SK-N-MC (cell line): Measurements from ENCODE around the gene KIF26B.

Source experiments
- DNase-seq: peaks from one replicate; pipeline ENCODE4 v3.0.0-alpha.2; 2011; ENCODE audit warnings: low read depth, low spot score
- H3K27ac ChIP-seq: fragments of 200-600 bp; sonication (generic); 2 replicates; pipeline ENCODE4 v1.5.1; 2016; ENCODE audit warnings: mixed run types
- H3K36me3 ChIP-seq: fragments of 200-600 bp; sonication (generic); 2 replicates; pipeline ENCODE4 v1.6.1; 2017; ENCODE audit warnings: antibody characterized with exemption, low read length, mixed read lengths; ENCODE audit not compliant: insufficient read depth
- H3K4me3 ChIP-seq: fragments of 200-600 bp; sonication (generic); 2 replicates; pipeline ENCODE4 v1.5.1; 2016
- H3K9ac ChIP-seq: fragments of 200-600 bp; sonication (generic); 2 replicates; pipeline ENCODE4 v1.8.0; 2017; ENCODE audit warnings: mixed run types, mixed read lengths; ENCODE audit not compliant: insufficient read length
- H3K9me3 ChIP-seq: fragments of 200-600 bp; sonication (generic); 2 replicates; pipeline ENCODE4 v1.6.1; 2017; ENCODE audit warnings: low read depth, mild to moderate bottlenecking, antibody characterized with exemption, low read length, moderate library complexity, mixed read lengths
- EZH2 ChIP-seq: fragments of 200-600 bp; sonication (generic); IDR thresholded peaks from one replicate; pipeline ENCODE4 v1.6.1; 2017; ENCODE audit warnings: antibody characterized with exemption
- FOXP2 ChIP-seq: optimal IDR thresholded peaks from 2 replicates; pipeline ENCODE3; 2011; ENCODE audit warnings: mild to moderate bottlenecking, moderate library complexity; ENCODE audit not compliant: insufficient read depth; ENCODE audit errors: extremely low read length, control extremely low read depth
- POLR2AphosphoS5 ChIP-seq: IDR thresholded peaks from 2 replicates; pipeline ENCODE4 v1.6.1; 2012; ENCODE audit warnings: mild to moderate bottlenecking, low read depth, low read length, borderline replicate concordance

KIF26B gene

DNA sequence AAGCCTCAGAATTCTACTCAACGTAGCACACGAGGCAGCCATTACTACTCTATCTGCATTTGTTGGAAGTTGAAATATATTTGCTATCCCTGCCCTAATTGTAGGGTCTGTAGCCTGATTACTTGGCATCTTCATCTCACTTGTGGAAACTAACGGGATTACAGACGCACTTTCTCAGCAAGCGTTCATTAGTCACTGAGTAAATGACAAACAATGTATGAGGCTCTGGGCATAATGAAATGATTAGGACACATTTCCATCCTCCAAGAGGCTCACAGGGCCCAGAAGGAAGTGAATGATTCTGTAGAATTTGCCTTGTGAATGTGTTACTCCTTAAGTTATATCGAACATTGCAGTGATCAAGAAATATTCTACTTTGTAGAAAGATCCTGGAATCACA, 78.1 kb downstream of the KIF26B start:
- no peaks in the 10 kb centered on the region for H3K36me3 ChIP-seq
- TF ChIP-seq FOXP2 (no peak), POLR2AphosphoS5 (no peak), EZH2 (no peak)
- DNase-seq: no peak
- H3K27ac ChIP-seq: no peak overlapping the region
- no peak overlapping the region for H3K9ac ChIP-seq
- H3K9me3 ChIP-seq: no peaks in the 10 kb centered on the region
- no peak overlapping the region for H3K4me3 ChIP-seq

DNA sequence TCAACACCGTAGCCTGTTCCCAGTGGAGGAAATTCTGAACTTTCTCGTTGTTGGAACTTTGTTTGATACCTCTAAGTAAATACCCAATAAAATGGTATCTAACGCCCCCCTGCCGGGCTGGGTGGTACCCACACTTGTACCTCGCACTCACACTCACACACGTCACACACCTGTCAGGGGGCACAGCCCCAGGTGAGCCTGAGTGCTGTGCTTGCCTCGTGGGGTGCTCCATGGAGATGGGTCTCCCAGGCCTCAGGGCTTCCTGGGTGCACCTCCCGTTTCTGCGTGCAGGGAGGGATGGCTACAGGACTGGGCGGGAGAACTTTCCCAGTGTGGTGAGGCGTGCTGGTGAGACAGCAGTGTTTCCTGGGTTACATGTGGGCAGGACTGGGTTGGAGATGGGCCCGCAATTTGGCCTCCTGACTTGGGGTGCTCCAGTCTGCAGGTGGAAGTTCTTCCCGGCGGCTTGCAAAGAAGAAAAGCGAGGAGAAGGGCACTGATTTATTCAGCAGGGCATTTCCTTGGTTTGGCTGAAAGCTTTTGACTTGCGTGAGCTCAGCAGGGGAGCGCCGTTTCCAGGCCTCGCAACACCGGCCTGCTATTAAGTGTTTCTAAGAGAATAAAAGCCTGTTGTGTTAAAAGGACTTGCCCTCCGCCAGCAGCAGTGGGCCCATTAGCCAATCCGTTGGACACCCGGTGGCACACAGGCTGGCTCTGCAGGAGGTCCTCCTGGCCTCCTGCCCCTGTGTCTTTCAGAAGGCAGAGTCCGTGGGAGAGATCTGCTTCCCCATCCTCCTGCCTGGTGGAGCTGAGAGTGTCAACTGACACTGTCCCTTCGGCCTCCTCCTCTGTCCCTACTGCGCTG, 79.7 kb downstream of the KIF26B start:
- Histone ChIP-seq H3K4me3 (no peak overlapping the region), H3K9ac (no peak overlapping the region), H3K27ac (no peak overlapping the region), H3K9me3 (no peaks in the 10 kb centered on the region), H3K36me3 (no peaks in the 10 kb centered on the region)
- DNase-seq: no peak
- TF ChIP-seq POLR2AphosphoS5 (no peak), FOXP2 (no peak), EZH2 (no peak)

DNA sequence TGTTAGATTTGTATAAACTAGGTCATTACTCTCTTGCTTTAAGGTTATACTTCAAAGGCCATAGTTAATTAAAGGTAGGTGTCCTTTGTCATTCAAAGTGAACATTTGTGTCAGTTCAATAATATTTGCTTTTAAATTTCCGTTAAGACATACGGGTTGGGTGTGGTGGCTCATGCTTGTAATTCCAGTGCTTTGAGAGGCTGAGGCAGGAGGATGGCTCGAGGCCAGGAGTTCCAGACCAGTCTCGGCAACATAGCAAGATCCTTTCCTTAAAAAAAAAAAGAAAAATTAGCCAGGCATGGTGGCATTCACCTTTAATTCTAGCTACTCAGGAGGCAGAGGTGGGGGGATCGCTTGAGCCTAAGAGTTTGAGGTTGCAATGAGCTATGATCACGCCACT, 80.4 kb downstream of the KIF26B start:
- Histone ChIP-seq H3K9me3 (no peaks in the 10 kb centered on the region), H3K4me3 (no peak overlapping the region), H3K9ac (no peak overlapping the region), H3K36me3 (no peaks in the 10 kb centered on the region), H3K27ac (no peak overlapping the region)
- no peak for DNase-seq
- TF ChIP-seq FOXP2: no peak
- TF ChIP-seq EZH2: no peak
- TF ChIP-seq POLR2AphosphoS5: no peak

DNA sequence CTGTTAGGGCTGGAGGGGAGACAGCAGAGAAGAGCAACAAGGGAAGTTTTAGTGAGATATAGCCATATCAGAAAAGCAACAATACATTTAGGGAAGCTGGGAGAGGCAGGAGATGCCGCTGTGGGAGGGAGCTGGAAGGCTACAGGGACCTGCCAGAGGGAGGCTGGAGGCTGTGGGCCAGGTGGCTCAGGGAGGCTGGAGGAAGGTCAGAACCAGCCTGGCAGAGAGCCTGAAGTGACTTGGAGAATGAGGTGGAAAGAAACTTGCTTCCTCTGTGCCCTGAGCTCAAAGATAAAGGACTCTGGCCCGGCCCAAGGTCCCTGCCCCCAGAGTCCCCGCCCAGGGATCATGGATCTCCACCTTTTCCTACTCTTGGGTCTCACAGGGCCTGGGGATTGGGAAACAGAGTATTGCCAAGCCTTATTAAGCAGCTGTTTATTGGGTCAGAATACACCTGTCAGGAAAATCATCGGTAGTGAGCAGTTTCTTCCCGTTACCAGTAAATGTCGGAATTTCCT, 85.9 kb downstream of the KIF26B start:
- H3K27ac ChIP-seq: no peak overlapping the region
- no peak for DNase-seq

DNA sequence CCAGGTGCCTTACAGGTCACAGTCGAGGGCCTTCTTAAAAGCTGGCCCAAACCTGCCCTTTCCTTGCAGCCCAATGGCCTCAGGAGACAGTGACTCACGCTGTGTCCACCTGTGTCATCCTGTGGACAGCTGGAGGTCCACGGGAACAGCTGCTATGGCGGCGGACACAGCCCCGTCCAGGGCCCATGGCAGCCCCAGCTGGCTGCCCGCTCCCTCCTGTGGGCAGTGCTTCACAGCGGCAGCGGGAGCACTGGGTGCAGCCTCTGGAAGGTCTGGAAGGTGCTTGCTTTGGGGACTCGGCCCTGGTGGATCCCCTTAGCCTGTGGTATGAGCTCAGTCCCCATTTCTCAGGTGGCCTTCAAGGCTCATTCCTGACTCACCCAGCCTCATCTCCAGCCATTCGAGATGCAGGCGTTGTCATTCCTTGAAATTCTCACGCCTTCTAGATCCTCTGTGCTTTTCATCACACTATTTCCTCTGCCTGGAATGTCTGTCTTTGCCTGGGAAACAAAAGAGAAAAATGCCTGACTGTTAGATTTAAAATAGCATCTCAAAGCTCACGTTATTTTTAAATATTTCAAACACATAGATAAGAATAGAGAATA, 86.8 kb downstream of the KIF26B start:
- DNase-seq: no peak
- no peaks in the 10 kb centered on the region for H3K36me3 ChIP-seq
- H3K27ac ChIP-seq: no peak overlapping the region
- no peak overlapping the region for H3K4me3 ChIP-seq
- no peak for TF ChIP-seq FOXP2
- no peak for TF ChIP-seq POLR2AphosphoS5
- no peak for TF ChIP-seq EZH2
- H3K9ac ChIP-seq: no peak overlapping the region
- H3K9me3 ChIP-seq: no peaks in the 10 kb centered on the region

More for the DNA sequence above, 85.9 kb downstream of the KIF26B start:
- Histone ChIP-seq H3K36me3 (no peaks in the 10 kb centered on the region), H3K9me3 (no peaks in the 10 kb centered on the region), H3K4me3 (no peak overlapping the region), H3K9ac (no peak overlapping the region)
- TF ChIP-seq POLR2AphosphoS5 (no peak), EZH2 (no peak), FOXP2 (no peak)

DNA sequence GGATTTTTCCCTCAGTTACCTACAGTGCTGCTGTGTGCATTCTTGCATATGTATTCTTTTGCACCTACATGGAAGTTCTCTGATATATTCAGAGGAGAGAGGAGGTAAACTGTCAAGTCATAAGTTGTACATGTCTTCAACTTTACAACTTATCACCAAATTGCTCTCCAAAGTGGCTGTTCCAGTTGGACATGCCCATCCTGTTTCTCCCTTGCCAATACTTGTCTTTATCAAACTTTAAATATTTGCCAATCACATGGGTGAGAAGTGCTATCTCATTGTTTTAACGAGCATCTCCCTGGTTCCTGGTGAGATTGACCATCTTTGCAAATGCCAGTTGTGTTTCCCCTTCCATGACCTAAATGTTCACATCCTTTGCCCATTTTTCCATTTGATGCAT, 88.2 kb downstream of the KIF26B start:
- H3K4me3 ChIP-seq: no peak overlapping the region
- TF ChIP-seq EZH2 (no peak), FOXP2 (no peak), POLR2AphosphoS5 (no peak)
- DNase-seq: no peak
- H3K27ac ChIP-seq: no peak overlapping the region
- H3K9ac ChIP-seq: no peak overlapping the region
- no peaks in the 10 kb centered on the region for H3K9me3 ChIP-seq
- no peaks in the 10 kb centered on the region for H3K36me3 ChIP-seq

DNA sequence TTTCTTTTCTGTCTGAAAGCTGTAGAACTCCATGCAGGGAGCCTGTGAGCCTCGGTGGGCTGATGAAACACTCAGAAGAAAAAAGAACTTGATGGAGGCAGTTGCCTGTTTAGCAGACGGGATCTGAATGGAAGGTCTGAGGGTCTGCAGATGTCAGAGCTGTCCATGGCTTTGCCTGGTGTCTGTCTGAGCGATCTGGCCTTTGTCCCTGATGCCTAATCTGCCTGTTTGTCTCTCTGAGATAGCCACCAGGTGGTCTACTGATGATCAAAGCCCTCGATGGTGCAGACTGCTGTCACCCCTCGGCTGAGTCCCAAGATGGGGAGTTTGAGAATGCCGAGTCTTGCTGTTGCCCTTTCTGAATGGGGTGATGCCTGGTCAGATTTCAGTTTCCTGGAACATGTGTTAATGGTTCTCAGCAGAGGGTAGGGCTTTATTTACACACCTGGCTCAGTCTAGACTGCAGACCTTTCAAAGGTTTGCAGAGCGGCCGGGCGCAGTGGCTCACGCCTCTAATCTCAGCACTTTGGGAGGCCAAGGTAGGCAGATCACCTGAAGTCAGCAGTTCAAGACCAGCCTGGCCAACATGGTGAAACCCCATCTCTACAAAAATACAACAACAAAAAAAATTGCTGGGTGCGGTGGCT, 90.4 kb downstream of the KIF26B start:
- no peaks in the 10 kb centered on the region for H3K36me3 ChIP-seq
- TF ChIP-seq EZH2 (no peak), FOXP2 (no peak), POLR2AphosphoS5 (no peak)
- no peak for DNase-seq
- H3K4me3 ChIP-seq: no peak overlapping the region
- H3K9ac ChIP-seq: no peak overlapping the region
- H3K9me3 ChIP-seq: no peaks in the 10 kb centered on the region
- no peak overlapping the region for H3K27ac ChIP-seq

DNA sequence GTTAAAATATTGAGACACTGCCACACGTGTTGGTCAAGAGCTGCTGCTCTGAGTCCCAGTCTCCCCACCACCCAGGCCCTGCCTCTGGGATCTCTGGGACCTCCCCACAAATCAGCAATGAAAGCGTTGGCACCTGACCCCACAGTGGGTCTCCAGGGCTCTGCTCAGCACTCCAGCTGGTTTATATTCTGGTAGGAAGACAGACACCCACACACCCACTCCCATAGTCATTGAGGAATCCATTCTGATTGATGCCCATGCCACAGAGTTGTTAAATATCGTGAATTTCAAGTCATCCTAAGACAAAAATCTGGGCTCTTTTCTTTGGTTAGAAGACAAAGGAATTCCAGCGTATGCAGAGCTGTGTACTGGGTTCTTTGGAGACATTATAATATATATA, 91.6 kb downstream of the KIF26B start:
- Histone ChIP-seq H3K36me3 (no peaks in the 10 kb centered on the region), H3K9ac (no peak overlapping the region), H3K4me3 (no peak overlapping the region), H3K9me3 (no peaks in the 10 kb centered on the region), H3K27ac (no peak overlapping the region)
- DNase-seq: no peak
- no peak for TF ChIP-seq EZH2
- TF ChIP-seq FOXP2: no peak
- TF ChIP-seq POLR2AphosphoS5: no peak
